GM15510 (cell line): ENCODE results near the gene VPS13D.

Experiments used
- POLR2A ChIP-seq: IDR thresholded peaks from 3 replicates; pipeline ENCODE4 v1.6.1; 2011; ENCODE audit warnings: borderline replicate concordance; ENCODE audit not compliant: insufficient read length; ENCODE audit errors: extremely low read depth

Gene VPS13D

DNA sequence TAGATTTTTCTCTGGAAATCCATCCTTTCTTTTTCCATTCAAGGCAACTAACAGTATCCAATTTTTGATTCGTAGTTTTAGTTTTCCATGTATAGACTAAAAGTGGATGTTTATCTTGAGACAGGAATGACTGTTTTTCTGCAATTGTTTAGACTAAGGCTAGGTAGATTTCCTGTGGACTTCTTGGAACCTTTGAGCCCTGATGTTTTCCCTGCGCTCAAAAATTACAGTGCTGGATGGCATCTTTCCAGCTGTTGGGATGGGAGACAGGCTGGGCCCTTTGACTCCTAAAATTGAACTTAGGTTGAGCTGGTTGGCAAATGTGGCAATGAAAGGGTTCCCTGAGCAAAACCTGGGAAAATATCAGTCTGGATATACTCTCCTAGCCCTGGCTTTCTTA lies 207.8 kb downstream of the VPS13D start:
- TF ChIP-seq POLR2A, result no peak

DNA sequence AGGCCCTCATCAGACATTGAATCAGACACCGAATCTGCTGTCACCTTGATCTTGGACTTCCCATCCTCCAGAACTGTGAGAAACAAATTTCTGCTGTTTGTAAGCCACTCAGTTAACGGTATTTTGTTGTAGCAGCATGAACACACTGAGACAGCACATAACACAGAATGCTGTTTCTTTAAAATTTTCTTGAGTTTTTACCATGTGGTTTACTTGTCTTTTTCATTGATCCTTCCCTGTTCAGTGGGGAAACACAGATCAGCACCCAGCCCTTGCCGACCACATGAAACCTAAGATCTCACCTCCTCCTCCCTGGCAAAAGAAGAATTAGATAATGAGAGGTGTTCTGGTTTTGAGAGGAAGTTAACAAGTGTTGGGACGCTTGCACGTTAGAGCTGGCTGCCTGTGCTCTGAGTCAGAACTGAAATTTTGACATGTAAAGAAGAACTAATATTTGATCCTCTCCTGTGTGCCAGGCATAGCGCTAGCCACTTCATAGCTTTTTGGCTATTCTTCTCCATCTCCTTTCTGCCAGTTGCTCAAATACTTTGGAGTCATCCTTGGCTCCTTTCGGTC lies 208.6 kb downstream of the VPS13D start:
- no peak for TF ChIP-seq POLR2A

DNA sequence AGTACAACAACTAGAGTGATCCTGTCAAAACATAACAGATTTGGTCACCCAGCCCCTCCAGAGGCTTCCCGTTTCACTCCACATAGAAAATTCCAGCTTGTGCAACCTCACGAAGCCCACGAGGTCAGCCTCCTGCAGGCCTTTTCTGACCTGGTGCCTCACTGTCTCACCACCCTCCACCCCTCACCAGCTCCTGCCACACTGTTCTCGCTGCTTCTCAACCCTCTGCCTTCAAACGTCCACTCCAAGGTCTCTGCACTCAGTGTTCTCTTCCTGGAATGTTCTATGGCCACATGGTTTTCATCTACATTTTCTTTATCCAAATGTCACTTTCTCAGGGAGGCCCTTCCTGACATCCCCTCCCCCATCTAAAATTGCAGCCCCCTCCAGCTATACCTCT lies 209.2 kb downstream of the VPS13D start:
- no peak for TF ChIP-seq POLR2A

DNA sequence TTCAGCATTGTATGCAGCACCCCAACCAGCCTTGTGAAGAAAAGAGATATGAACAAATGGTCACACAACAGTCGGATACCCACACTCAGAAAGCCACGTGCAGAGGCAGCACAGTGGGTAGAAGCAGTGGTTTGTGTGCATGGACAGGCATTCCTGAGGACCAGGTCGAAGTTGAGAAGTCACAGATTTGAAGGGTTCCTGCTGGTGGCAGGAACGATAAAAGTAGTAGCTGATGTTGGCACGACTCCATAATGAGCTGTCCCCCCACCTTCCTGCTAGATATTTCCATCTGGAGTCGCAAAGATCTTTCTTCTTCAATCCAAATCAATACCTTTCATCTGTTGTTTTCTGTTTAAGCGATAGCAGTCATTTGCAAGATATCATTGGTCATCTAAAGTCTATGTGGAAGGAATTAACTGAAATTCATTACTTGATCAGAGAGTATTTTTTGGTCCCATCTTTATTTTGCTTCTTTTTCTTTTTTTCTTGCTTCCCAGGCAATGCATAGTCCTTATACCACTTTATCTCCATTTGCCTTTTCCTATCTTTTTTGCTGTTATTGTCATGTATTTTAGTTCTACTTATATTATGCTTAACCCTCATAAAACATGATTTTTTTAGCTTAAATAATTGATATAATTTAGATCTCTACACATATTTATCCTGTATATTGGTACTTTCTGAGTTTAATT lies 211.7 kb downstream of the VPS13D start:
- TF ChIP-seq POLR2A, result no peak

DNA sequence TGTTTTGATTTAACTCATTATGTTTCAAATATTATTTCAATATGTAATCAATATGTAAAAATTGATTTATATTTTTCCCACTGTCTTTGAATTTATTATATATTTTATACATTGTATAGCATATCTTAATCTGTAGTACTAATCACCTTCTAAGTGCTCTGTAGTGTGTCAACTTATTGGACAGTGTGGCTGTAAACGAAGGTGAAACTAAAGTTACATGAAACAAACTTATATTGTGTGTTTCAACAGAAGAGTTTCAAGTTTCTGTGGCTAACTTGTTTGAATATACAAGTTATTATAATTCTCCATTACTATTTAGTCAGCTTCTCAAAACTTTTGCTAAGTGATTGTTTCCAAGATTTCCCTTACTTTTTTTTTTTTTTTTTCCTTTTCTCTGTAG lies 212.4 kb downstream of the VPS13D start:
- no peak for TF ChIP-seq POLR2A

DNA sequence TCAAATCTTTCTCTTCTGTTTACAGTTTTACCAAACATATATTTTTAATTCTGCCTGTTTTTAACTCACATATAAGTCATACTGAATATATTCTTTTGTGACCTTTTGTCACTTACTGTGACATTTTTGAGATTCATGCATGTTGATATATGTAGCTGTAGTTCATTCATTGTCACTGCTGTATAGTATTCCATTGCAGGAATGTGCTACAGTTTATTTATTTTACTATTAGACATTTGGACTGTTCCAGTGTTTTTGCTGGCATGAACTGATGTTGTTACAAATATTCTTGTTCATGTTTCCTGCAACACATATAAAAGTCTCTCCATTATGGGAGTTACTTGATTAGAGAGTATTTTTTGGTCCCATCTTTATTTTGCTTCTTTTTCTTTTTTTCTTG lies 213.3 kb downstream of the VPS13D start:
- no peak for TF ChIP-seq POLR2A

DNA sequence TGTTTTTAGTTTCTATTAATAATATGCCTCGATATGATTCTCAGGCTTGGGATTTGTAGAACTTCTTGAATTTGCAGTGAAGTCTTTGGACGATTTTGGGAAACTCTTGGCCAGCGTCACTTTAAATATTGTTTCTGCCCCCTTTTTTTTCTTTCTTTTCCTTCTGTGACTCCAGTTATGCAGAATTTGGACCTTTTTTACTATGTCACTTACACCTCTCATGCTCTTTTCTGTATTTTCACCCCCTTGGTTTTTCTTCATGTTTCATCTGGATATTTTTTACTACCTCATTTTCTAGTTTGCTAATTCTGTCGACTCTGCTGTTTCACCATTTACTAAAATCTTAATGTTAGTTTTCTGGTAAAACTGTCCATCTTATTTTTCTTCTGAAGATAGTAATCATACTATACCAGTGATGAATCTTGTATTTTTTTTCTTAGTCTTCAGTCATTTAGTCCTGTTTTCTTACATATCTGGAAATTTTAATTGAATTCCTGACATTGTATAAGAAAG lies 214.6 kb downstream of the VPS13D start:
- TF ChIP-seq POLR2A, result no peak

DNA sequence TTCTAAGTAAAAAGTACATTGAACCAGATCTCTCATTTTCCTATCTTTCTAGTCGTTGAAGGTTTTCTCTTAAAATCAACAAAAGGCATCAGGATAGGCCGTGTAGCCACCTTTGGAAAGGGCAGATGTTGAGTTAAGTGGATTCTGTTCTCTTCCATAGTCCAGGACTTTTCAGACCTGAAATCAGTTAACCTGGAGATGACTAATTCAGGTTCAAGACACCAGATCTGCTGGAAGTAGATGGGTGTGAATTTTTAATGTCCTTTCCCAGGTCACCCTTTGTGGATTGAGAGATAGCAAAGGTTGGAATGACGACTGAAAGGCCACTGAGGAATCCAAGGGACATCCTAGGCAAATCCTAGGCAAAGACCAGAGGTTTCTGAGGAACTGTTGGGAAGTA lies 215.4 kb downstream of the VPS13D start:
- TF ChIP-seq POLR2A, result no peak

DNA sequence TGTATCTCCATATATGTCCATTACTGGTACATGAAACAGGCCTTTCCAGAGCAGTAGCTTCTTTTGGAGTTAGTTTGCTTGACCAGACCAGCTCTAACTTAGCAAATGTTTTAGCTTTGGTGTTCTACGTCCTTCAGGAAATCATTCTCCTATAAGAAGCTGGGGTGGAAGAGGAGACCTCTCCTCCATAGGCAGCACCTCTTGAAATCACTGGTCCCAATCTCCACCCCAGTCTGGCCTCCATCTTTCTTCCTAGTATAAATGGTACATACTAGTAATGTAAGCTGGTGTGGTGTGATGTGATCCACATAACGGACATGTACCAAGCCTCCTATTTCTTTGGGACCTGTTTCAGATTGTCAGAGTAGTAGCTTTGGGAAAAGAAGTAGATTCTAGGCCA lies 216.8 kb downstream of the VPS13D start:
- TF ChIP-seq POLR2A, result no peak

DNA sequence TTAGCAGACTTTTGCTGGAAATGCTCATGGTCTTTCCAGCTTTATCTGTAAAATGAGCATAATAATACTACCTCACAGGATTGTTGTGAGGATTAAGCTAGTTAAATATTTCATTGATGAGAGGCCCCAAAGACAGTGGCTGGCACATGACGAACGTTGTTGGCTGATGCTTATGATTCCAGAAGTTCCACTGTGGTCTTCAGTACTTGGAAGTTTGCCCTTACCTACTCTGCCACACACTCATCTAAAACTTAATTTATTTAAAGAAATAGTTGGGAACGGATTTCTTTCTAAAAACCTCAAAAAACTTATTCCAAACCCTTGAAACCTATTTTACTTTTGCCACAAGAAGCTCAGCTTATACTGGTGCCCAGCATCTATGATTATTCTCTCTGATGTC lies 217.5 kb downstream of the VPS13D start:
- TF ChIP-seq POLR2A, result no peak

DNA sequence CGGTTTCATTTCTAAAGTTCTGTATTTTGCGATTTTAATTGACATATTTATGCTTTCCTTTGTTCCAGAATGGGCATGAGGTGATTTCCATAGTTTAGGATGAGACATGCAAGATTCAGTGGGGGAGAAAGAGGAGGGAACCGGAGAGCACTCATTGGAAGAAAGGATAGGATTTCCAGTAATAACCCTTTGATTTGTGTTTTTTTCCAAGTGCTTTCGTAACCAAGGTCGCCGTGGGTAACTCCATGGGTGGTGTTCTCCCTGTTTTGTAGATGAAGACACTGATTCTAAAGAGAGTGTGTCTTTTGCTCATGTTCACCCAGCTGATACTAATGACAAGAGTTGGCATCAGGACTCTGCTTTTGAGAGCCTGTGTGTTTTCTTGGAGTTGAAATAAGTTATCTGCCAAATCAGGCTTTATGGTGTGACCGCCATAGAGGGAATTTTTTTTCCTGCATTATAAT lies 218.1 kb downstream of the VPS13D start:
- TF ChIP-seq POLR2A, result no peak

DNA sequence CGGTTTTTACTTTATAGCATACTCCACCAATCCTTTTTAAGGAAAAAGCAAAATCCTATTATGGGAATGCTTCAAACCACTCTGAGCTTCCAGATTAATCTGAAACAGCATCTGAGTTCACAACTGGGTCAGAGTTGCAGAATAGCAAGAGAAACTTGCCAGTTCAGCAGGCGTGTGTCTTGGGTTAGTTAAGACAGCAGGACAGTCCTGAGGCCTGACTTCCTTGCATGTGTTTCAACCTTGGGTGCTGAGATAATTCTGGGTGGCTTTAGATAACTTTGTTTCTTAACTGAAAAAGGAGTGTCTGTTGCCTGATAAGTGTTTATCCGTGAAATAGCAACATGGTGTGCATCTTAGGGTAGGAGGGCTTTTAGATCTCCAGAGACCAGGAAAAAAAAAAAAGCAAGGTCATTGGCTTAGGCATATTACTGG lies 218.9 kb downstream of the VPS13D start:
- TF ChIP-seq POLR2A, result no peak

DNA sequence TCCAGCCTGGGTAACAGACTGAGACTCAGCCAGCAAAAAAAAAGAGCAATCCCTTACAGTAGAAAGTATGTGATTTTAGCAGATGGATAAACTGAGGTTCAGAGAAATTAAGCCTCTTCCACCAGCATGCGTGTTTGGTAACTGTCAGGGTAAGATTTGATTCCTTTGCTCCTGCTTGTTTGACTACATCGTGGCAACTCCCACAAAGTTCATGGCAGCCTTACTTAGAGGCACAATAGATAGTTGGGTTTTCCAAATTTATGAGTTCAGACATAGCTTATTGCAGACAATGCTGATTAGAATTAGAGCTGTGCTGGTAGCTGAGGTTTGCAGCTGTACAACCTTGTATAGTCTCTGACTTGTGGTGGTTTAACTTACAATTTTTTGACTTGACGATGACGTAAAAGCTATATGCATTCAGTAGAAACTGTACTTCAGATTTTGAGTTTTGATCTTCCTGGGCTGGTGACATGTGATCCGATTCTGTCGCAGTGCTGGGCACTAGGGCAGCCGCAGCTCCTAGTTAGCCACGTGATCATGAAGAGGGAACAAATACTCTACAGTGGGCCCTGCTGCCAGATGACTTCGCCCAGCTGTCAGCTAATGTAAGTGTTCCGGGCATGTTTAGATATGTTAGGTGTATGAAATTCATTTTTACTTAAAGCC lies 220.4 kb downstream of the VPS13D start:
- no peak for TF ChIP-seq POLR2A

DNA sequence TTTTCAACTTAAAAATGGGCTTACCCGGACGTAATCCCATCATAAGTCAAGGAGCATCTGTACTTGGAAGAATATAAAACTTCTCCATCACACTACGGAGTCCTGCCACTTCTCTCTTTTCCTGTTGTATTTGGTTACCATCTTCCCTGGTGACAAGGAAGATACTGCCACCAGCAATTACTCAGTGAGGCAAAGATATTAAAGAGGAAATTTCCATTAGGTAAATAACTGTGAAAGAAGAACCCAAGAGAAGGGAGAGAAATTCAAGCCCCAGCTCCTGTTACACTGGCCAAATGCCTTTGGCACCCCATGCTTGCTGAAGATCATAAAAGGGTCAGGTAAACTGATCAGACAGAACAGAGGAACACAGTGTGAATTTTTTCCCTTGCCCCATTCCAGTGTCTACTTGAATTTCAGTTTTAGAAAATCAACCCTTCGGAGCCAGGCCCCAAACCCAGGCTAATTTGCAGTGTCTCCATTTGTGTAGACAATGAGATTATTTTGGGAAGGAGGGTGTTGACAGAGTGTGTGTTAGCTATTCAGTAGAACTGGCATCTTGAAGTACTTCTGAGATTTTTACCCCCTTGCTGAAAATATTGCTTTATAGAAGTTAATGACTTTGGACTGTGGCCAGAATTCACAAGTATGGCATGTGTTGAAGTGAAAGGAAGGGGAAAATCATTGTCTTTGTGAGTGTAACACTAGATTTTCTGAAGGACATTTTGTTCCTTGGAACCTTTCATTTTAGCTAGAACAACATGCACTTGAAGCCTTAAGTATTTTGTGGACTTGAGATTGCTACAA lies 221.1 kb downstream of the VPS13D start:
- no peak for TF ChIP-seq POLR2A

DNA sequence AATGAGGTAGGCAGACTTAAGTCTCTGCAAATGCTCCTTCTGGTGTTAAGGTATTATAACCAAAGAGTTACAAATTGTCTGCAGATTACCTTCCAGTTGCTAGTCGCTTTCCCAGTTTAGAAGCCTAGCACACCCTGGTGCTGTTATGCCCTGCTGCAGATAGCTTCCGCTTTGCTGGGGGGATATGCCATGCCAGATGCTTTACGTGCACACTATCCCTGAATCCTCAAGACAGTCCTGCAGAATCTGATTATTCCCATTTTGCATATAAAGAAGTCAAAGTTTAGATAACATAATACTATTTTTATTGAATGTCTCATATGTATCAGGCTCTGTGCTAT lies 221.7 kb downstream of the VPS13D start:
- no peak for TF ChIP-seq POLR2A

DNA sequence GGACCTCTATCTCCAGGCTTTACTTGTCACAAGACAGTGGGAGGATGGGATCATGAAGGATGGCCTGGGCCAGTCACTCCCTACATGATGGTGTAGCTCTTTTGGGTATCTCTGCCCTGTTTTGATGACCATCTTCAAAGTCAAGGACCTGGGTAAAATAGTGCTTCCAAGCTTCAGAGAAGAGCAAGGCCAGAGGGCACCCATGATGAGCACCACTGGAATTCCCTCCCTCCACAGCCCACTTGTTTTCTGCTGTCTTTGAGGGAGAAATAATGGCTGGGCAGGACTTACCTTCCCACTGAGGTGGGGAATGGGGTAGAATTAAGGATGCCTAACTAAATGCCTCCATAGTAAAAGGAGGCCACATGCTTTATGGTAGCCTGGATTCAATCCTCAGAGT lies 222.4 kb downstream of the VPS13D start:
- no peak for TF ChIP-seq POLR2A
